GM18505 (cell line): ENCODE measurements around the gene CTH.
"Not testable (repeated sequence)": the region's sequence is repeated elsewhere in the genome, so short reads cannot be mapped to it uniquely, and the experiment has no call there.

Experiments
- ATAC-seq: cut with Tn5 transposase; IDR thresholded peaks from one replicate; pipeline ENCODE4 v1.9.1; 2021; ENCODE audit not compliant: unreplicated experiment
- POLR2A ChIP-seq: IDR thresholded peaks from 4 replicates; pipeline ENCODE4 v1.6.1; 2011; ENCODE audit warnings: borderline replicate concordance; ENCODE audit not compliant: insufficient read depth, insufficient read length; ENCODE audit errors: extremely low read depth

Gene CTH

GRCh38 chr1:70410604-70411359 is at the start of gene CTH:
CTH (plus strand) TSS chr1:70411268; CDS start chr1:70411416, 148 bp downstream.
- ATAC-seq: peak; percentile 97
- TF ChIP-seq POLR2A: peak; percentile 98

- ATAC-seq: no peak
Observed at GRCh38 chr1:70361727-70362398, 49.2 kb upstream of the CTH start.

GRCh38 chr1:70364439-70364838 is 46.6 kb upstream of the CTH start:
- no peak for ATAC-seq
- no peak for TF ChIP-seq POLR2A

More at GRCh38 chr1:70361727-70362398, 49.2 kb upstream of the CTH start:
- no peak for TF ChIP-seq POLR2A

GRCh38 chr1:70366425-70366952 is 44.6 kb upstream of the CTH start:
- not testable (repeated sequence) for ATAC-seq

GRCh38 chr1:70366997-70367396 is 44.1 kb upstream of the CTH start:
- not testable (repeated sequence) for ATAC-seq

GRCh38 chr1:70367397-70367796 is 43.7 kb upstream of the CTH start:
- not testable (repeated sequence) for ATAC-seq

GRCh38 chr1:70371586-70371985 is 39.5 kb upstream of the CTH start:
- ATAC-seq: not testable (repeated sequence)

- TF ChIP-seq POLR2A: no peak
- ATAC-seq: no peak
Observed at GRCh38 chr1:70372426-70372825, 38.6 kb upstream of the CTH start.

- ATAC-seq: not testable (repeated sequence)
Observed at GRCh38 chr1:70373580-70373979, 37.5 kb upstream of the CTH start.

GRCh38 chr1:70376196-70376595 is 34.9 kb upstream of the CTH start:
- no peak for TF ChIP-seq POLR2A
- ATAC-seq: no peak

- peak; percentile 92 for ATAC-seq
Observed at GRCh38 chr1:70382682-70383081, 28.4 kb upstream of the CTH start.

GRCh38 chr1:70383483-70383882 is 27.6 kb upstream of the CTH start:
- no peak for ATAC-seq

More at GRCh38 chr1:70382682-70383081, 28.4 kb upstream of the CTH start:
- no peak for TF ChIP-seq POLR2A

GRCh38 chr1:70384542-70384941 is 26.5 kb upstream of the CTH start:
- TF ChIP-seq POLR2A: no peak
- no peak for ATAC-seq

More at GRCh38 chr1:70383483-70383882, 27.6 kb upstream of the CTH start:
- TF ChIP-seq POLR2A: no peak

GRCh38 chr1:70385477-70385876 is 25.6 kb upstream of the CTH start:
- no peak for ATAC-seq

GRCh38 chr1:70386121-70386520 is 24.9 kb upstream of the CTH start:
- ATAC-seq: no peak
- TF ChIP-seq POLR2A: no peak

More at GRCh38 chr1:70385477-70385876, 25.6 kb upstream of the CTH start:
- no peak for TF ChIP-seq POLR2A

GRCh38 chr1:70387507-70387906 is 23.6 kb upstream of the CTH start:
- TF ChIP-seq POLR2A: no peak
- no peak for ATAC-seq
